GM18951 (cell line): ENCODE data around the gene SLC44A1.

Experiments used
- POLR2A ChIP-seq: IDR thresholded peaks from 4 replicates; pipeline ENCODE4 v1.6.1; 2011; ENCODE audit warnings: mild to moderate bottlenecking; ENCODE audit not compliant: insufficient read length, insufficient read depth; ENCODE audit errors: extremely low read depth
- in situ Hi-C: fragments of 300-500 bp; cut with MboI; formaldehyde crosslinking; loops from one replicate; pipeline ENCODE4 v1.12.0; 2022; ENCODE audit warnings: low sequenced_read_pairs, mixed read lengths, inconsistent platforms; ENCODE audit not compliant: unreplicated experiment

The SLC44A1 gene

DNA sequence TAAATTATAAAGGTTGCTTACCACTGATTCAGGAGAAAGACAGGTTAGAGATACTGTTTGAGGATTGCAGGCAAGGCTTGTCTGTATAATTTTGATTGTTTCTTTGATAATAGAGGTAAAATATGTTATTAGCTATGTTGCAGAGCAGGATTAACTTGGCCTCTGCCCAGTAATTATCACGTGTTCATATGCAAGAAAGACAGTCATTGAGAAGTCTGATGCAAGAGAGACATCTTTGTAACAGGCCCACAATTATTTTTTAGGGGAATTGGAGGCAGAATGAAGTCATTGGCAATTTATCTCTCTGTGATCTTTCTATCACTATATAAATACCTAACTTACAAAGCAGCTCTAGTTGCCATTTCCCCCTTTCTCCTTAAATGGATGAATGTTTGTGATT is 46.0 kb downstream of the SLC44A1 start:
- in situ Hi-C loops = no loop called here
- no peak for TF ChIP-seq POLR2A

DNA sequence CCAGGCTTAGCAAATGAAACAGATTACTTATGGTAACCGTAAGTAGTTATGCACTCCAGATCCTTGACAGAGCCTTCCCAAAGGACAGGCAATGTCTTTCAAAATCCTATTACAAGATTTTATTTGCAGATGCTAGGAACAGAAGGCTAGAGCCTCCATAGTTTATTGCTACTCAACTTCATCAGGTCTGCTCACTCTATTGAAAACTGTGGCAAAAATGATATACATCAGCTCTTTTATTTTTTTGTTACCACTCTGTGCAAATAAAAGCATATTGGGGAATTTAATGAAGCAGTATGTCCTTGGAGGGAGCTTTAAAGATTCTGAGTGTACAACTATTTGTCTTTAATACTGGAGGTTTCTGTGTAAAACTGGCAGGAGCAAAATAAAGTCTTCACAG is 46.5 kb downstream of the SLC44A1 start:
- in situ Hi-C loops = no loop called here

DNA sequence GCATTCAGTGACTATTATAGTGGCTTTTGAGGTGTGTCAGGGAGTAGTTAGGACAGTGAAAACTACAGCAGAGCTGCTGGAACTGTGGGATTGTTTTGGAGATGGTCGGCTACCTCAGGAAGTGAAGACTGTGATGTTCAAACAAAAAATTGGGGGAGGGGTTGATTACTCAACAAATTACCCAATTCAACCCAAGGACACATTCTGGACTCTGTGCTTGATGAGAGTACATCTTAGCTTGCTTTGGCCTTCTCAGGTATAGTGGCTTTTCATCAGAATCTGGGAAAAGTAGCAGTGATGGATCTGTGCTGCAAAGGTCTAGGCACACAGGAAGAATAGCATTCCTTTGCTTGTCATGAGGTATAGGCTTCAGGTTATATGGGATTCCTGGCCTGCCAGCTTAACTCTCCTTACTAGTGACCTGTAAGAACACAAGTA is 47.0 kb downstream of the SLC44A1 start:
- in situ Hi-C loops = no loop called here
- TF ChIP-seq POLR2A = no peak

More for the DNA sequence above, 46.5 kb downstream of the SLC44A1 start:
- TF ChIP-seq POLR2A = no peak

DNA sequence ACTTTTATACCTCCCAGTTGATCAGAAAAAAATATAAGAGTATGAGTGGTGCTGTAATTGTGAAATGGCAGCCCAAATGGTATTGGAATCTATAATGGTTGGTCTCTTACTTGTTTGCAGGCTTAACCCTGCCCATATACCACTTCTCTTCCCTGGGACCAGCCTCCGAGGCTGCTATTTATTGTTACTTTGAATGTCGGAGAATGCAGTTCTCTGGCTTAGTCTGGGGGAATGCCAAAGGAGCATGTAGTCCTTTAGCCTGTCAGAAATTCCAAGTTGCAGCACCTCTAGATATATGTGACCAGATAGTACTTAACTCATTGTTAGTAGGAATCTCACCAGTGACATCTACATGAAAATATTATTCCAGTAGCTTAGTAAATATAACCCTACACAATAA is 47.5 kb downstream of the SLC44A1 start:
- TF ChIP-seq POLR2A = no peak
- in situ Hi-C loops = no loop called here

DNA sequence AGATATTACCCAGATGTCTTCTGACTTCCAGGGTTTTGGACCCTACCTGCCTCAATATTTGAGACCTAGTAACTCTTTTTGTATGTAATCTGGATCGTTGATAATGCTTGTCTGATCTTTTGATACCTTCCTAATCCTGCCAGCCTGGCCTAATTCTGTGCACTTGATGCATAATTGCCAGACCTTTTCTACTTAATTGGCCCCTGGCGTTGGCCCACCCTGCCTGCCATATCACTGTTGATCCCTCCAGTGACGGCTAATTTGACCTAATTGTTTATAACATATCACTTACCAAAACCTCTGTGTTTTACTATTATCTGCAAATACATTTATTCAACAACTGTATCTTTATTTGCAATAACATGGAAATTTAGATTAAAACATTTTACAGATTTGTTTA is 49.0 kb downstream of the SLC44A1 start:
- TF ChIP-seq POLR2A = no peak
- in situ Hi-C loops = no loop called here

DNA sequence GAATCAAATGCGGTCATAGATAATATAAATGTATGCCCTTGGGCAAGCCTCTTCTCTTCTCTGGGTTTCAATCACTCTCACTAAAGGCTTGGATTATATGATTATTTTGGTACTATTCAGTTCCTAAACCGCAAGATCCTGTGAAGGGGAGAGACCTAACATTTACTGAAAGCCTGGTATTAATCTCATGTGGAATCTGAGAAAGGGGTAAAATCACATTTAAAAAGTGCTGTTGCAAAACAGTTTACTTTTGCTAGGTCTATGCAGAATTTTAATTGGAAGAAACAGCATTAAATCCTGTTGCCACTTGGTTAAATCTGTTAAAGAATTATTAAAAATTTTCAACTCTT is 50.7 kb downstream of the SLC44A1 start:
- in situ Hi-C loops = no loop called here
- TF ChIP-seq POLR2A = no peak

DNA sequence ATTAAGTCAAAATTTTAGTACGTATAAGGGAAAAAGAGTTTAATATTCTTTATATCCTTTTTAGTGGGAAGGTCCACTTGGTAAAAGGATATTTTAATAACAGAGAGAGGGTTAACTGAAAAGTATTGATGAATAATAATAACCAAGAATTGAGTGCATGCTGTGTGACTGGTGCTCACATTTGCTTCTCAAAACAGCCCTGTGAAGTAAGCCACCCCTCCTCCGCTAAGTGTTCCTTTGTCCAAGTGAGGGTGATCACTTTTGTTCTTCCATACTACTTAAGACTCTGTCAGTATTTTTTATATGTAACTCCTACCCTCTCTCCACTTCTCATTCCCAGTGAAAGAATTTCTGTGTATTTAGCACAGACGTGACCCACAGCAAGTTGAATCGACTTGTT is 51.5 kb downstream of the SLC44A1 start:
- in situ Hi-C loops = no loop called here
- TF ChIP-seq POLR2A = no peak

DNA sequence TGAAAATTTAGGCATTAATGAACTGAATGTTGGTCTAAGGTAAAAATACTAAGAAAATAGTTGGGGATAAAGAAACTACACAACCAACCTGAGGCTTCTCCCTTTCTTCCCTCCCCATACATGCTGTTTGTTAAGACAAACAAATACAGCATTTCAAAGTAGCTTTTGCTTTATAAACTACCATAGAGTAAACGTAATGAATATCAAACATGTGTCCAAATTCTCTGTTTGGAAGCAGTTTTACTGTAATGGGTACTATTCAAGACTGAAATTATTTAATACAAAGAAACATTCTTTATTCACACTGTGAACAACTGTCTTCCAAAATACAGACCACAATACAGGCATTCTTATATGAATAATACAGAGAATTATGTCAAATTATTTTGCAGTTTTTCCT is 52.0 kb downstream of the SLC44A1 start:
- no peak for TF ChIP-seq POLR2A
- in situ Hi-C loops = no loop called here

DNA sequence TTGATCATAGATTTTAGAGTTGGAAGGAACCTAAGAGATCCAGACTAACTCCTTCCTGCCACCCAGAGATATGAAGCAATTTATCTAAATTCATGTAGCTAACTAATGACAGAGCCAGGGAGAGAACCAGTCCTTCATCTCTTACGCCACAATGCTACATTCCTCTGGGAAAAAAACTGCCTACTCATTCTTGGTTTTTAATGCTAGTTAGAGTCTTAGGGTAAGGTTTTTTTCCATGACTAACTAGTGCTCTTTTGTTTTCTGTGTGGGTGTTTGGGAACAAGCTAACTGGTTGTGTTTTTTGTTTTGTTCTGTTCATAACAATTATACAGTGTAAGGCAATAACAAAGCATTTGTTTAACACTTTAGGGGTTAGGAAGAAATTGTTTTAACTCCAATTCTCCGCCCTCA is 52.4 kb downstream of the SLC44A1 start:
- TF ChIP-seq POLR2A = no peak
- in situ Hi-C loops = no loop called here

DNA sequence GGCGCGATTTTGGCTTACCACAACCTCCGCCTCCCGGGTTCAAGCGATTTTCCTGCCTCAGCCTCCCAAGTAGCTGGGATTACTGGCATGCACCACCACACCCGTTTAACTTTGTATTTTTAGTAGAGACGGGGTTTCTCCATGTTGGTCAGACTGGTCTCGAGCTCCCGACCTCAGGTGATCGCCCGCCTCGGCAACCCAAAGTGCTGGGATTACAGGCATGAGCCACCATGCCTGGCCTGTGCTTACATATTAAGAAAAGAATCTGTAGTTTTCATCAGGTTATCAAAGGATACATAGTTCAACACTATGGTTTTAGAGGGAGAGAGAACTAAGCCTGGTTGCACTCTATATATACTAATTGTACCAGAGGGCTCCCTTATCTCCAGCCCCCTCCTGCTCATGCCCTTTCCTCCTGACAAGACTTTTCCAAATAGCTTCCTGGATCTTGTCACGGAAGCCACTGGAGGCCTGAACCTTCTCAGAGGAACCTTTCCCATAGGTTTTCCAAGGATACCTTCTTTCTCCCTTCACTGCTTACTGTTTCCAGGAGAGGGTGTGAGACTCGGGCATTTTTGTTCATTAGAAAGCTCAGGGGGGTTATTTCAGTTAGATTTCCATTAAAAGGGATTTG is 53.1 kb downstream of the SLC44A1 start:
- in situ Hi-C loops = no loop called here
- TF ChIP-seq POLR2A = no peak

DNA sequence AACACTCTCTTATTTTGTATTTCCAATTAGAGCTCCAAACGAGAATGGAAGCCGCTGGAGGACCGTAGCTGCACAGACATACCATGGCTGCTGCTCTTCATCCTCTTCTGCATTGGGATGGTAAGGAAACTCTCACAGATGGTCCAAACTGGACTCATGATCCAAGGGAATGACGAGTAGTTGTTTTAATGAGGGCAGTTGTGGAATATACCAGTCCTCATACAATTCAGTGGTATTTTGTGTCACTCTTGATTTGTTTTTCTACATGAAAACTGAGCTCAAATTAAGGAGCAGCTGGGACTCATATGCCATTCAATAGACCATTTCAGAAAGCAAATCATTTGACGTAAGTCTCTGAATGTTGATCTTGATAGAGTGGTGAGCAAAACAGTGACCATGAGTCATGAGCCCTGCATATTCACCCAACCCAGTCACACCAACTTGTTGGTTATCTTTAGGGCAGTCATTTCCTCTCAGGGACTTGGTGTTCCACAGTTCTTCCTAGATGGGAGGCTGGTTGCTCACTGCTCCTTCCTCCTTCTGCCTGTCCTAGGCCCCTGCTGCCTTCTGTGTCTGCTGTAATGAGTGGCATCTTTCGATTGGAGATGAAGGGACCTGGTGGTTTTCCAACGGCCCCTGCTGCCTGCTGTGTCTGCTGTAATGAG is 54.9 kb downstream of the SLC44A1 start:
- in situ Hi-C loops = no loop called here
- TF ChIP-seq POLR2A = no peak

DNA sequence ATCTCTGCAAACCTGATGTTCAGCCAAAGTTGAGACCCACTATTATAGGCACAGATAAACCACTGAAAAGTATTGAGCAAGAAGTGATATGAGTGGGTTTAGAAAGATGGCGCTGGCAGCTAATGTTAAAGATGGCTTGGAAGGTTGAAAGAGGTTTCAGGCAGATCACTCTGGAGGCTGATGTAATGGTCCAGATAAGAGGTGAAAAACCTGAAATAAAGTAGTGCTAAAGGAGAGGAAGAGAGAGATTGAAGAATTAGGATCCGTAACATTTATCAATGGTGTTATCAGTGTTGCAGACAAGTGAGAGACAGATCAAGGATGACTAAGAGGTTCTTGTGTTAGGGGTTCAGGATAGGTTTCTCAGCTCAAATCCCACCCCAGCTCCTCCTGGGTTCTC is 58.3 kb downstream of the SLC44A1 start:
- TF ChIP-seq POLR2A = no peak
- in situ Hi-C loops = no loop called here

DNA sequence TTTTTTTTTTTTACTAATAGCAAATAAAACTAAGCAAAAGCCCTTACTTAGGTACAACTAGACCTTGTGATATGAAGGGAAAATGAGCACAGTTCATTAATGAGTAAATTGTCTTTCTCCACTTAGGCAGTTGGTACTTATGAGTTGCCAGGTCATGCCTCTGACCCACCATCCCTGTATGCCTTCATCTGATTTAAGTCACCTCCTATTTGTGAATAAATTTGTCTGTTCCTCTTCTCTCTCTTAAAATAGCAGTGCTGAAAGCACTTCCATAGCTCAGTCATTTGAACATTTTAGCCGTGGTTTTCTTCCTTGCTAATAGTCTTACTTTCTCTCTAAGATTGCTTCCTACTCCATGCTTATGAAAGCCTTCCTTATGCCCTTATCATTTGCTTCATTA is 61.4 kb downstream of the SLC44A1 start:
- TF ChIP-seq POLR2A = no peak
- in situ Hi-C loops = no loop called here

DNA sequence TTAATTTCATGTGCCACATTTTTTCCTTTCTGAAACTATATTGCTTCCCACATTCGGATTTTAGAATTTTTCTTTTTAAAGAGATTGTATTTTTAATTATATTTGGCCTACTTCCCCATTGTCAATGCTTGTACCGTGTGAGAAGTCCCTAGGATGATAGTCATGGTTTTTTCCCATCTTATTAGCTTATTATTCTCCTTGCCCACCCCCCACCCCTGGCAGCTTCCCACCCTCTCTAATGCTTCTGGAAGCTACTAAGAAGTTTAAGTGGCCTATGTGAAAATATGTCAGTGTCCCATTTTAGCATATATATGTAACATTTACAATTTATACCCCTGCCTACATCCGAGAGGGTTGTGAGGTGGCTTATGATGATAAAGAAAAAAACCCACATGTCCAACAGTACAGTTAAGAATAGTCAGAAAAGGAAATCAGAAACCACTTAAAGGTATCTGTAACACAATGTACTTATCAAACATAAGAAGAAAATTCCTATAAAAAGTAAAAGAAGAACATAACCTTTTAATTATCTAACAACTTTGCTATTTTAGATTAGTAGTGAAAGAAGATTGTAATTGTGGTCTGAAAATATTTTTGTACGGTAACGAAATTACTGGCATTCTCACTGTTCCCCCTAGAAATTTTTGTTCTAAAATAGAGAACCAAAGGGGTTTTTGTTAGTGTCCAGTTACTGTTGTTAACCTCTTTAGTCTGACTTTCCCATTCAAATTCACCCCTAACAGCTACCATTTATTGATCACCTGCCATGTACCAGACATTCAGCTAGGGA is 62.1 kb downstream of the SLC44A1 start:
- TF ChIP-seq POLR2A = no peak
- in situ Hi-C loops = no loop called here

DNA sequence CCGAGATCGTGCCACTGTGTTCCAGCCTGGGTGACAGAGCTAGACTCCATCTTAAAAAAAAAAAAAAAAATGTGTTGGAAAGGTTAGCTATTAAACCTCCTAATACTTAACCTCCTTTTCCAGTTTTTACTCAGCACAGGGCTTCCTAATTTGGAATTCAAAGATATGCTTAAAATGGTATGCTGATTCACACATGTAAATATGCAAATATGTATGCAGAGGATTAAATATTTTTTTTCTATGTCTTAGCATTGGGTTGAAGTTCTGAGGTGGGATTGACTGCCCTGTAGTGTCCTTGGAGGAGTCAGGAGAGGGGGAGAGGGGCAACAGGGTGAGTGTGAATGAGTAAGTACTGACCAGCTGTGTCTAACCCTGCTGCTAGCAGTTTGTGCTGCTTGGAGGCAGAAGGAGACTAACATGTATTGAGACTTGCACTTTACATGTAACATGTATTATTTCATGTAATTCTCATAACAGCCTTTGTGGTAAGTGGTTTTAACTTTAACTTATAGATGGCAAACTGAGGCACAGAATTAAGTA is 63.2 kb downstream of the SLC44A1 start:
- no peak for TF ChIP-seq POLR2A
- in situ Hi-C loops = no loop called here
